ENCODE data around the gene PHF19.

Gene PHF19

DNA sequence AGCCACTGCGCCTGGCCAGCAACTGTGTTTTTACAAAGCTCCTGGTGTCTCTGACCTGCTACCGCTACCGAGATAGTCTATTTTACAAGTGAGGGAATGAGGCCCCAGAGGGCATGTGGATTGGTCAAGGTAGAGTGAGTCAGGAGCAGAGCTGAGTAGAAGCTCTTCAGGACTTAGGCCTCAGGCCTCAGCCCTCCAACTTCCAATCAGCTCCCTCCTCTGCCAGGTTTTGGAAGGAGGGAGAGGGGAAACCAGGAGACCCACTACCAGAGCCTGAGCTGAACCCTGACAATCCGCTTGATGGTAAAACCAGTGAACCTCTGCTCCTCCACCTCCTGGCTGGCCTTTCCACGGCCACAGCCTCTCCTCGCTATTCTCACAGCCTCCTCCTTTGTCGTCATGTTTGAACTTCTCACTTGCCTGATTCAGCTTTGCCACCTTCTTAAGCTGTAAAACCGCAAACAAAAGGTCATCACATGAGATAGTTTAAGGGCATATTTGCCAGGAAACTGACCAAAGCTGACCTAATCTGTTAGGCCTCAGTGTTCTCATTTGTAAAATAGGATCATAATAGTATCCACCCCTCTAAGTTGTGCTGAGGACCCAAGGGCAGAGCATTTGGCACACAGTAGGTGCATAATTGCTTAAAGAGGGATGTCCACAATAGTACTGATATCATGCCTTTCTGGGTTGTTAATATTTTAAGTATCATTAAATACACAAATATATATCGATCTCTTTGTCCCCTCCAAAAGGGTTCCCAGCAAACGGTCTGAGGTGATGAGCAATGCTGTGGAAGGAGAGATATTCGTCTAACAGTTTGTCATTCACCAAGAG is 47.9 kb upstream of the PHF19 start:
- H3K4me2 ChIP-seq (ENCODE audit: low read depth, low read length, poor library complexity, severe bottlenecking) = no peak overlapping the region
- no peak overlapping the region for H3K4me3 ChIP-seq (ENCODE audit: insufficient read depth, low read length, poor library complexity, severe bottlenecking)
- no peaks in the 10 kb centered on the region for H3K79me2 ChIP-seq (ENCODE audit: insufficient read depth, low read length)
- no peaks in the 10 kb centered on the region for H3K9me3 ChIP-seq (ENCODE audit: insufficient read depth, low read length)
- H2AFZ ChIP-seq (ENCODE audit: low read depth, low read length, severe bottlenecking) = no peak overlapping the region
- no peaks in the 10 kb centered on the region for H3K9me2 ChIP-seq (replicated peaks; ENCODE audit: insufficient read depth, low read length)
- H3F3A ChIP-seq (ENCODE audit: insufficient read depth) = peaks cover 22% of the 10 kb centered on the region
- TF ChIP-seq EZH2phosphoT487 (conservative IDR thresholded peaks at IDR 0.05; ENCODE audit: low read length) (no peak), CTCF (IDR thresholded peaks at IDR 0.05; ENCODE audit: insufficient read depth, low read length, poor library complexity, severe bottlenecking) (no peak)
- no peaks in the 10 kb centered on the region for H3K27me3 ChIP-seq (ENCODE audit: low read length)
- no peaks in the 10 kb centered on the region for H4K20me1 ChIP-seq (ENCODE audit: low read depth, low read length)
- no peaks in the 10 kb centered on the region for H3K36me3 ChIP-seq (ENCODE audit: low read length)
- no peak overlapping the region for H3K9ac ChIP-seq (ENCODE audit: low read length)
- no peak overlapping the region for H3K27ac ChIP-seq (ENCODE audit: low read depth, low read length)

- no peak overlapping the region for H3K27ac ChIP-seq (ENCODE audit: low read depth, low read length)
- no peak overlapping the region for H3K9ac ChIP-seq (ENCODE audit: low read length)
- H4K20me1 ChIP-seq (ENCODE audit: low read depth, low read length) = no peaks in the 10 kb centered on the region
- H3K79me2 ChIP-seq (ENCODE audit: insufficient read depth, low read length) = no peaks in the 10 kb centered on the region
- H3K4me2 ChIP-seq (ENCODE audit: low read depth, low read length, poor library complexity, severe bottlenecking) = no peak overlapping the region
- no peaks in the 10 kb centered on the region for H3K36me3 ChIP-seq (ENCODE audit: low read length)
- H3F3A ChIP-seq (ENCODE audit: insufficient read depth) = peaks cover 17% of the 10 kb centered on the region
- H3K4me3 ChIP-seq (ENCODE audit: insufficient read depth, low read length, poor library complexity, severe bottlenecking) = no peak overlapping the region
- no peaks in the 10 kb centered on the region for H3K9me2 ChIP-seq (replicated peaks; ENCODE audit: insufficient read depth, low read length)
- H3K27me3 ChIP-seq (ENCODE audit: low read length) = no peaks in the 10 kb centered on the region
- no peaks in the 10 kb centered on the region for H3K9me3 ChIP-seq (ENCODE audit: insufficient read depth, low read length)
- no peak overlapping the region for H2AFZ ChIP-seq (ENCODE audit: low read depth, low read length, severe bottlenecking)
- TF ChIP-seq CTCF (IDR thresholded peaks at IDR 0.05; ENCODE audit: insufficient read depth, low read length, poor library complexity, severe bottlenecking) = no peak
- TF ChIP-seq EZH2phosphoT487 (conservative IDR thresholded peaks at IDR 0.05; ENCODE audit: low read length) = no peak
These were observed 46.8 kb upstream of the PHF19 start for GRCh38 chr9:120923620-120924328.

GRCh38 chr9:120922404-120923195 is 45.6 kb upstream of the PHF19 start:
- no peaks in the 10 kb centered on the region for H3K9me3 ChIP-seq (ENCODE audit: insufficient read depth, low read length)
- H3K9ac ChIP-seq (ENCODE audit: low read length) = no peak overlapping the region
- H3K27me3 ChIP-seq (ENCODE audit: low read length) = no peaks in the 10 kb centered on the region
- H3K36me3 ChIP-seq (ENCODE audit: low read length) = no peaks in the 10 kb centered on the region
- peaks cover 8% of the 10 kb centered on the region for H3F3A ChIP-seq (ENCODE audit: insufficient read depth)
- no peak for TF ChIP-seq EZH2phosphoT487 (conservative IDR thresholded peaks at IDR 0.05; ENCODE audit: low read length)
- no peak for TF ChIP-seq CTCF (IDR thresholded peaks at IDR 0.05; ENCODE audit: insufficient read depth, low read length, poor library complexity, severe bottlenecking)
- H3K79me2 ChIP-seq (ENCODE audit: insufficient read depth, low read length) = no peaks in the 10 kb centered on the region
- no peak overlapping the region for H2AFZ ChIP-seq (ENCODE audit: low read depth, low read length, severe bottlenecking)
- H3K9me2 ChIP-seq (replicated peaks; ENCODE audit: insufficient read depth, low read length) = no peaks in the 10 kb centered on the region
- H3K4me2 ChIP-seq (ENCODE audit: low read depth, low read length, poor library complexity, severe bottlenecking) = no peak overlapping the region
- no peak overlapping the region for H3K4me3 ChIP-seq (ENCODE audit: insufficient read depth, low read length, poor library complexity, severe bottlenecking)
- no peaks in the 10 kb centered on the region for H4K20me1 ChIP-seq (ENCODE audit: low read depth, low read length)
- no peak overlapping the region for H3K27ac ChIP-seq (ENCODE audit: low read depth, low read length)

Data from SU-DHL-6 (cell line).